Thymus (tissue), 11 donors: Measurements from ENCODE around the gene TPRX2. TPM values are rescaled to one million over a fixed set of nuclear protein-coding genes. Genes with fewer than 3 reads are reported as not detected.
"Not testable (repeated sequence)": the region's sequence is repeated elsewhere in the genome, so short reads cannot be mapped to it uniquely, and the experiment has no call there.

ENCODE experiments used
- DNase-seq, 9 donors: peaks; one replicate each; pipeline ENCODE4 v3.0.0-alpha.2; 2013; ENCODE audit warnings: low spot score in 9 of 9, low read depth in 6 of 9, missing footprints in 1 of 9
- H3K27ac ChIP-seq, 2 donors: one replicate each; pipeline ENCODE4 v1.5.1; 2013; ENCODE audit warnings: control low read depth in 1 of 2, low read depth in 1 of 2, low read length in 1 of 2, mild to moderate bottlenecking in 1 of 2, moderate library complexity in 1 of 2
- H3K27me3 ChIP-seq, 2 donors: one replicate each; pipeline ENCODE4 v1.5.1; 2013; ENCODE audit warnings: low read length in 1 of 2; ENCODE audit not compliant: control insufficient read depth in 2 of 2, insufficient read depth in 1 of 2
- H3K36me3 ChIP-seq, 2 donors: one replicate each; pipeline ENCODE4 v1.5.1; 2013; ENCODE audit warnings: low read length in 1 of 2, mild to moderate bottlenecking in 1 of 2, moderate library complexity in 1 of 2; ENCODE audit not compliant: control insufficient read depth in 2 of 2, insufficient read depth in 2 of 2
- H3K4me1 ChIP-seq, 2 donors: one replicate each; pipeline ENCODE4 v1.5.1; 2013; ENCODE audit warnings: low read length in 2 of 2; ENCODE audit not compliant: control insufficient read depth in 2 of 2, insufficient read depth in 2 of 2
- H3K4me3 ChIP-seq, 2 donors: one replicate each; pipeline ENCODE4 v1.5.1; 2013; ENCODE audit warnings: low read length in 2 of 2, control low read depth in 1 of 2, mild to moderate bottlenecking in 1 of 2
- H3K9me3 ChIP-seq, 2 donors: one replicate each; pipeline ENCODE4 v1.5.1; 2013; ENCODE audit warnings: low read length in 1 of 2, mild to moderate bottlenecking in 1 of 2; ENCODE audit not compliant: control insufficient read depth in 2 of 2, insufficient read depth in 1 of 2
- whole genome bisulfite sequencing: extraction: QIAGEN DNeasy Blood & Tissue Kit; methylation state at CpG from one replicate; pipeline ENCODE4 v1.1.7; 2013; 5-methylcytosine and 5-hydroxymethylcytosine counted together
- polyA plus RNA-seq: library from polyadenylated mRNA; stranded (reverse); fragments of 200-250 nt; gene quantifications from one replicate; pipeline ENCODE4 v1.2.3, GENCODE V29; 2013
- total RNA-seq: library from RNA; stranded (reverse); fragments of 120-200 nt; gene quantifications from one replicate; pipeline ENCODE4 v1.2.4, GENCODE V29; 2013
- donor health status: healthy.

Gene TPRX2
- total and polyA plus RNA-seq, 2 donors: not detected

- 76% methylated on average over 9 of the region's 9 CpGs for WGBS
- H3K4me3 ChIP-seq: no peak overlapping the region
- H3K9me3 ChIP-seq: no peaks in the 10 kb centered on the region
- H3K4me1 ChIP-seq: no peaks in the 10 kb centered on the region
- no peaks in the 10 kb centered on the region for H3K27me3 ChIP-seq
- no peak overlapping the region for H3K27ac ChIP-seq
- DNase-seq: no peak
- no peaks in the 10 kb centered on the region for H3K36me3 ChIP-seq
These were observed 38.8 kb downstream of the TPRX2 start for GRCh38 chr19:47897861-47898260.

GRCh38 chr19:47899335-47899734 is 40.3 kb downstream of the TPRX2 start:
- no peak overlapping the region for H3K4me3 ChIP-seq
- no peaks in the 10 kb centered on the region for H3K27me3 ChIP-seq
- H3K9me3 ChIP-seq: no peaks in the 10 kb centered on the region
- no peaks in the 10 kb centered on the region for H3K4me1 ChIP-seq
- H3K27ac ChIP-seq: no peak overlapping the region
- WGBS: 93% methylated on average over 8 of the region's 8 CpGs
- DNase-seq: no peak
- no peaks in the 10 kb centered on the region for H3K36me3 ChIP-seq

GRCh38 chr19:47901370-47901769 is 42.3 kb downstream of the TPRX2 start:
- Histone ChIP-seq H3K4me1 (no peaks in the 10 kb centered on the region), H3K27me3 (no peaks in the 10 kb centered on the region), H3K4me3 (no peak overlapping the region), H3K36me3 (no peaks in the 10 kb centered on the region), H3K9me3 (no peaks in the 10 kb centered on the region), H3K27ac (no peak overlapping the region)
- DNase-seq: no peak
- WGBS: 75% methylated on average over 7 of the region's 7 CpGs

DNA sequence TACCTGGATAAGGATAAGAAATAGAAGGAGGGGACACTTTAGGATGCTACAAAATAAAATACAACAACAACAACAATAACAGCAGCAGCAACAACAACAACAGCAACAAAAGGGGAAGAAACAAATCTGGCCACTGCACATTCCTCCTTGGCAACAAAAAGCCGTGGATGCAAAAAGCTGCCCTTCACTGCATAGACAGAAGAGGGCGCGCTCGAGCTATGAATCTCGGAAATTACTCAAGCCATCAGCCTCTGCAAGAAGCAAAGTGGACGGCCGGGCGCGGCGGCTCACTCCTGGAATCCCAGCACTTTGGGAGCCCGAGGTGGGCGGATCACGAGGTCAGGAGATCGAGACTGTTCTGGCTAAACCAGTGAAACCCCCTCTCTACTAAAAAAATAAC is 50.3 kb downstream of the TPRX2 start:
- not testable (repeated sequence) for H3K9me3 ChIP-seq, H3K27ac ChIP-seq, H3K4me3 ChIP-seq, H3K36me3 ChIP-seq, DNase-seq, H3K27me3 ChIP-seq, H3K4me1 ChIP-seq
- 1% methylated on average over 10 of the region's 14 CpGs for WGBS

- H3K4me3 ChIP-seq, H3K27me3 ChIP-seq, H3K9me3 ChIP-seq, H3K4me1 ChIP-seq, DNase-seq, H3K36me3 ChIP-seq, H3K27ac ChIP-seq: not testable (repeated sequence)
- 96% methylated on average over 1 of the region's 2 CpGs for WGBS
These were observed 51.2 kb downstream of the TPRX2 start for GRCh38 chr19:47910191-47910590.

Other genes starting within 250 kb of the TPRX2 start
- 1.9 TPM for gene EHD2, start 145.8 kb upstream of the TPRX2 start, total RNA-seq
- gene EHD2, start 145.8 kb upstream of the TPRX2 start, polyA plus RNA-seq: 14.2 TPM
- 324 TPM for gene NOP53, start 113.7 kb upstream of the TPRX2 start, total RNA-seq
- gene NOP53, start 113.7 kb upstream of the TPRX2 start, polyA plus RNA-seq: 621 TPM
- 198 TPM for gene SELENOW, start 80.5 kb upstream of the TPRX2 start, total RNA-seq
- 349 TPM for gene SELENOW, start 80.5 kb upstream of the TPRX2 start, polyA plus RNA-seq
- gene TPRX1, start 54.7 kb upstream of the TPRX2 start, total RNA-seq: not detected
- gene TPRX1, start 54.7 kb upstream of the TPRX2 start, polyA plus RNA-seq: not detected
- gene CRX, start 37.3 kb upstream of the TPRX2 start, total RNA-seq: under 0.01 TPM
- gene CRX, start 37.3 kb upstream of the TPRX2 start, polyA plus RNA-seq: 0.05 TPM
- not detected for gene SULT2A1, start 27.1 kb downstream of the TPRX2 start, total RNA-seq
- gene SULT2A1, start 27.1 kb downstream of the TPRX2 start, polyA plus RNA-seq: 0.02 TPM
- not detected for gene BSPH1, start 132.9 kb downstream of the TPRX2 start, total RNA-seq
- gene BSPH1, start 132.9 kb downstream of the TPRX2 start, polyA plus RNA-seq: not detected
- gene ELSPBP1, start 135.4 kb downstream of the TPRX2 start, total RNA-seq: 0.24 TPM
- 0.32 TPM for gene ELSPBP1, start 135.4 kb downstream of the TPRX2 start, polyA plus RNA-seq
- gene CABP5, start 184.8 kb downstream of the TPRX2 start, total RNA-seq: not detected
- gene CABP5, start 184.8 kb downstream of the TPRX2 start, polyA plus RNA-seq: 0.05 TPM